Body of pancreas (tissue), 4 donors: Measurements from ENCODE around the gene ZNF420.

Experiments
- POLR2A ChIP-seq, 3 donors: fragments of 450-650 bp; IDR thresholded peaks; one replicate each; pipeline ENCODE4 v1.6.1; 2016; ENCODE audit warnings: antibody characterized with exemption in 3 of 3, mild to moderate bottlenecking in 2 of 3
- TF ChIP-seq, protein P1 (sequence below), 7 experiments: fragments of 450-650 bp in 4 of 7; fragments of 200-600 bp in 3 of 7; sonication (generic) in 3 of 7; IDR thresholded peaks; one replicate each; pipeline ENCODE4 v1.5.1; 2016 to 2019; ENCODE audit warnings: antibody characterized with exemption in 7 of 7

DNA sequence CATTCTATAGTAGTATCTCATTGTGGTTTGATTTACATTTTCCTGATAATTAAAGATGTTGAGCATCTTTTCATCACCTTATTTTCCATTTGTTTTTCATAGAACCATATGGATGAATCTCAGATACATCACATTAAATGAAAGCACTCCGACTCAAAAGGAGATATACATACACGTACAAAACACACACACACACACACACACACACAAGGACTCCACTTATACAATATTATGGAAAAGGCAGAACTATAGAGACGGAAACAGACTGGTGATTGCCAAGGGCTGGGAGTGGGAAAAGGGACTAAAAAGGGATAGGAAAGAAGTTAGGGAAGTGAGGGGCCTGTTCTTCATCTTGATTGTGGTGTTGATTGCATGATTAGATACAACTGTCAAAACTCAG is 70.0 kb downstream of the ZNF420 start:
- TF ChIP-seq, protein P1, sequence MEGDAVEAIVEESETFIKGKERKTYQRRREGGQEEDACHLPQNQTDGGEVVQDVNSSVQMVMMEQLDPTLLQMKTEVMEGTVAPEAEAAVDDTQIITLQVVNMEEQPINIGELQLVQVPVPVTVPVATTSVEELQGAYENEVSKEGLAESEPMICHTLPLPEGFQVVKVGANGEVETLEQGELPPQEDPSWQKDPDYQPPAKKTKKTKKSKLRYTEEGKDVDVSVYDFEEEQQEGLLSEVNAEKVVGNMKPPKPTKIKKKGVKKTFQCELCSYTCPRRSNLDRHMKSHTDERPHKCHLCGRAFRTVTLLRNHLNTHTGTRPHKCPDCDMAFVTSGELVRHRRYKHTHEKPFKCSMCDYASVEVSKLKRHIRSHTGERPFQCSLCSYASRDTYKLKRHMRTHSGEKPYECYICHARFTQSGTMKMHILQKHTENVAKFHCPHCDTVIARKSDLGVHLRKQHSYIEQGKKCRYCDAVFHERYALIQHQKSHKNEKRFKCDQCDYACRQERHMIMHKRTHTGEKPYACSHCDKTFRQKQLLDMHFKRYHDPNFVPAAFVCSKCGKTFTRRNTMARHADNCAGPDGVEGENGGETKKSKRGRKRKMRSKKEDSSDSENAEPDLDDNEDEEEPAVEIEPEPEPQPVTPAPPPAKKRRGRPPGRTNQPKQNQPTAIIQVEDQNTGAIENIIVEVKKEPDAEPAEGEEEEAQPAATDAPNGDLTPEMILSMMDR (IDR thresholded peaks at IDR 0.05), result no peak
- no peak for TF ChIP-seq POLR2A (IDR thresholded peaks at IDR 0.05)
